Heart right ventricle (tissue), 16 donors: ENCODE data around the gene CREB5. TPM values are rescaled to one million over a fixed set of nuclear protein-coding genes. Genes with fewer than 3 reads are reported as not detected.
A peak's percentile ranks its signal among the peaks of the same experiment; 100 is the strongest.

ENCODE experiments used
- ATAC-seq, 8 donors: fragments of 200-7000 bp; cut with Tn5 transposase; one replicate each; pipeline ENCODE4 v1.9.1; 2020; ENCODE audit warnings: mild to moderate bottlenecking in 8 of 8, moderate library complexity in 8 of 8, moderate number of reproducible peaks in 1 of 8
- DNase-seq, 2 donors: peaks; one replicate each; pipeline ENCODE4 v3.0.0-alpha.2; 2020
- H3K27ac ChIP-seq, 10 donors: fragments of 200-600 bp; sonication (generic) in 2 of 10; one replicate each; pipeline versions ENCODE4 v1.5.0 to v1.8.0; 2020 to 2022; ENCODE audit warnings: mild to moderate bottlenecking in 3 of 10
- H3K27me3 ChIP-seq, 7 donors: fragments of 200-600 bp; one replicate each; pipeline ENCODE4 v1.8.0; 2021 to 2022; ENCODE audit warnings: mild to moderate bottlenecking in 2 of 7
- H3K36me3 ChIP-seq, 9 donors: fragments of 200-600 bp; sonication (generic) in 1 of 9; one replicate each; pipeline versions ENCODE4 v1.5.0 to v1.8.0; 2020 to 2022; ENCODE audit warnings: mild to moderate bottlenecking in 2 of 9
- H3K4me1 ChIP-seq, 9 donors: fragments of 200-600 bp; sonication (generic) in 1 of 9; one replicate each; pipeline versions ENCODE4 v1.5.0 to v1.8.0; 2020 to 2022; ENCODE audit warnings: mild to moderate bottlenecking in 4 of 9
- H3K4me3 ChIP-seq, 10 donors: fragments of 200-600 bp; sonication (generic) in 2 of 10; one replicate each; pipeline versions ENCODE4 v1.5.0 to v1.8.0; 2020 to 2022; ENCODE audit warnings: mild to moderate bottlenecking in 7 of 10, moderate library complexity in 2 of 10
- H3K9me3 ChIP-seq, 11 donors: fragments of 200-600 bp in 10 of 11; sonication (generic) in 2 of 11; one replicate each; pipeline versions ENCODE4 v1.5.0 to v1.8.0; 2013 to 2022; ENCODE audit warnings: mild to moderate bottlenecking in 2 of 11, control low read depth in 1 of 11, moderate library complexity in 1 of 11
- WGBS, 2 donors: extraction: QIAGEN DNeasy Blood & Tissue Kit; methylation state at CpG; one replicate each; pipeline ENCODE4 v1.1.7; 2013; ENCODE audit warnings: inconsistent platforms in 1 of 2; 5-methylcytosine and 5-hydroxymethylcytosine counted together
- intact Hi-C, 10 donors: fragments of 100-400 bp; cut with DNase I; formaldehyde crosslinking; loops; one replicate each; pipeline versions ENCODE4 v1.11.1 to v1.14.2; 2022
- polyA plus RNA-seq, 2 donors: library from polyadenylated mRNA; stranded (reverse); fragments of 200-250 nt; gene quantifications; one replicate each; pipeline ENCODE4 v1.2.3, GENCODE V29; 2013
- total RNA-seq, 10 donors: library from RNA; stranded (reverse); fragmentation: NEBNext Ultra II Directional in 3 of 10; extraction: Animal tissue kit (Norgen Biotek cat#: 25700) in 3 of 10; gene quantifications; one replicate each; pipeline versions ENCODE4 v1.2.1 to v1.2.4, GENCODE V29; 2021 to 2023
- TF ChIP-seq, protein P1 (sequence below), 9 donors: fragments of 200-600 bp; sonication (generic) in 2 of 9; IDR thresholded peaks; one replicate each; pipeline versions ENCODE4 v1.5.0 to v1.8.0; 2021 to 2022; ENCODE audit warnings: antibody characterized with exemption in 9 of 9, mild to moderate bottlenecking in 5 of 9, moderate library complexity in 1 of 9
- donor health status: Arrhythmogenic right ventricular cardiomyopathy.
- donor health status: ischemic (EF 13 %, LVEDD 7.1; RV severe dilation, severe dysfunction).
- donor health status: healthy with polysubstance abuse.
- donor health status: DM: no; HTN: yes; CAD: no.
- donor health status: DM: no; HTN: no; CAD: no.
- donor health status: ischemic (EF 25% LVEDD 6.9; RV normal size, moderate dysfunction).
- donor health status: ischemic (EF 25% LVEDD 5.7; RV mildly dilated, moderate dysfunction).
- donor health status: healthy.
- donor health status: DM: yes; HTN: yes; CAD: no.
- donor health status: Ischemic cardiomyopathy.
- donor health status: ischemic (EF 35%, LVEDD 5.7; RV mildly dilated, moderate dysfunction).
- donor health status: nonischemic (EF 11% LVEDD 7.7; RV severe dilation, severe dysfunction).
- donor health status: DM: yes; HTN: yes; CAD: no.
- donor health status: PGD.
- donor health status: ischemic (EF 29% LVEDD 5.4; RV normal size, mild dysfunction).
- donor health status: nonischemic (EF 23%, LVEDD 6.1; RV moderate dilation, normal function).

Gene CREB5
- total and polyA plus RNA-seq, 12 donors, result 4.7 to 170 (median 19.0) TPM

DNA sequence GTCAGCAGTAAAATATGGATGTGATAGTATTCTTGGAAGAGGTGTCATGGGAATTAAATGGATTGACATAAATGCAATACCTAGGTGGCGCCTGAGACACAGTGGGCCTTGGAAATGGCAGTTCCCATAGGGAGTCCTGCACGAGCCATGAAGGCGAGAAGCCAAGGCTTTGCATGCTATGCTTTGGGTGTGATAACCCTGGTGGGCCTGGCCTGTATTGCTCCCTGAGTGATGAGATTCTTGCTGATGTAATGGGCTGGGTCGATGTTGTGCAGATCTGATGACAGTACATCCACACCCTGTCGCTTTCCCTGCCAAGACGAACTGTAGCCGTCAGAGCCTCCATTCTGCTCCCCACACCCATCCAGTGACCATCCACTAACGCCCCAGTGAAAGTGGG lies 46.4 kb downstream of the CREB5 start:
- H3K4me1 ChIP-seq, result no peaks in the 10 kb centered on the region
- peak in 4 of 8 donors; percentile 52 to 77 (median 59) for ATAC-seq
- no peak for DNase-seq
- H3K36me3 ChIP-seq, result no peaks in the 10 kb centered on the region
- peaks cover 0 to 6% (median 0%) of the 10 kb centered on the region in 11 donors for H3K9me3 ChIP-seq
- TF ChIP-seq, protein P1, sequence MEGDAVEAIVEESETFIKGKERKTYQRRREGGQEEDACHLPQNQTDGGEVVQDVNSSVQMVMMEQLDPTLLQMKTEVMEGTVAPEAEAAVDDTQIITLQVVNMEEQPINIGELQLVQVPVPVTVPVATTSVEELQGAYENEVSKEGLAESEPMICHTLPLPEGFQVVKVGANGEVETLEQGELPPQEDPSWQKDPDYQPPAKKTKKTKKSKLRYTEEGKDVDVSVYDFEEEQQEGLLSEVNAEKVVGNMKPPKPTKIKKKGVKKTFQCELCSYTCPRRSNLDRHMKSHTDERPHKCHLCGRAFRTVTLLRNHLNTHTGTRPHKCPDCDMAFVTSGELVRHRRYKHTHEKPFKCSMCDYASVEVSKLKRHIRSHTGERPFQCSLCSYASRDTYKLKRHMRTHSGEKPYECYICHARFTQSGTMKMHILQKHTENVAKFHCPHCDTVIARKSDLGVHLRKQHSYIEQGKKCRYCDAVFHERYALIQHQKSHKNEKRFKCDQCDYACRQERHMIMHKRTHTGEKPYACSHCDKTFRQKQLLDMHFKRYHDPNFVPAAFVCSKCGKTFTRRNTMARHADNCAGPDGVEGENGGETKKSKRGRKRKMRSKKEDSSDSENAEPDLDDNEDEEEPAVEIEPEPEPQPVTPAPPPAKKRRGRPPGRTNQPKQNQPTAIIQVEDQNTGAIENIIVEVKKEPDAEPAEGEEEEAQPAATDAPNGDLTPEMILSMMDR (IDR thresholded peaks at IDR 0.05), result no peak
- 66 to 74% methylated on average over 8 of the region's 8 CpGs for WGBS, 2 donors
- intact Hi-C loops, result no loop called here
- no peak overlapping the region for H3K4me3 ChIP-seq
- no peak overlapping the region for H3K27ac ChIP-seq
- no peaks in the 10 kb centered on the region for H3K27me3 ChIP-seq

DNA sequence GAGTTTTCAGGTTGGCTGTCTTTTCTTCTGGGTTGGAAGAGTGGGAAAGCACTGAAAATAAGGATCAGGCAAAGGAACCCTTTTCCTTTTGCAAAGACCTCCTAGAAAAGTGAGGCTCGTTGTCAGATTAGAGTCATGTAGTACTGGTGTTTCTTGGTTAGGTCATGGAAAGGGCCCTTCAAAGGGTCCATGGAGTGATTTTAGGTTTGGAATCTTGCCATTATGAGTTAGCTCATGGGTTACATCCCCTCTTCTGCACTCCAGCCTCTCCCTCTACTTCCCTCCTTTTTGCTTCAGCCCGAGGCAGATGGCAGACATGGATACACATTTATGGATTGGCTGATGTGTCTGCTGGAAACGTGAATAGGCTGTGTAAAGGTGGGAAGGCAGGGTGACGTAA lies 47.0 kb downstream of the CREB5 start:
- DNase-seq, result no peak
- no peak for ATAC-seq
- TF ChIP-seq, protein P1 (IDR thresholded peaks at IDR 0.05), result no peak
- Histone ChIP-seq H3K9me3 (peaks cover 0 to 6% (median 0%) of the 10 kb centered on the region in 11 donors), H3K27ac (no peak overlapping the region), H3K36me3 (no peaks in the 10 kb centered on the region), H3K4me1 (no peaks in the 10 kb centered on the region), H3K27me3 (no peaks in the 10 kb centered on the region), H3K4me3 (no peak overlapping the region)
- intact Hi-C loops, result no loop called here
- WGBS, 2 donors, result 90 to 93% methylated on average over 4 of the region's 4 CpGs

DNA sequence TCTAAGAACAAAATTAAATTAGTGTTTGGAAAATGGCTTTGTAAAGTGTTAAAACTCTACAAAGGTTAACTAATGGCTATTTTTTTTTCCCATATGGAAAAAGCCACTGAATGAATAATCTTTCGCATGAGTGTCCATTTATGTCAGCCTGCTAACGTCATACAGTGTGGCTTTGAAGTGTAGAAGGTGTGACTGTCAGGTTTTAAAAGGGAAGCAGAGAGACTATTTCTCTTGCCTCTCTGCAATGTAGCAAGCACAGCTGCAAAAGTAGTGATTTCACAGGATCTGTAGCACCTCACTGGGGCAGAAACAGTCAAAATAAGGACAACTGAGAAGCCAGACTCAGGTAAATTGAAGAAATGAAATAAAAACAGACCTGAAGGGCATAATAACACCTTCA lies 53.4 kb downstream of the CREB5 start:
- TF ChIP-seq, protein P1 (IDR thresholded peaks at IDR 0.05), result no peak
- no peaks in the 10 kb centered on the region for H3K36me3 ChIP-seq
- 91 to 94% methylated on average over 2 of the region's 2 CpGs for WGBS, 2 donors
- H3K4me1 ChIP-seq, result no peaks in the 10 kb centered on the region
- no peaks in the 10 kb centered on the region for H3K27me3 ChIP-seq
- H3K27ac ChIP-seq, result no peak overlapping the region
- no peak overlapping the region for H3K4me3 ChIP-seq
- no peak for ATAC-seq
- H3K9me3 ChIP-seq, result peaks cover 0 to 6% (median 0%) of the 10 kb centered on the region in 11 donors
- intact Hi-C loops, result no loop called here
- no peak for DNase-seq

DNA sequence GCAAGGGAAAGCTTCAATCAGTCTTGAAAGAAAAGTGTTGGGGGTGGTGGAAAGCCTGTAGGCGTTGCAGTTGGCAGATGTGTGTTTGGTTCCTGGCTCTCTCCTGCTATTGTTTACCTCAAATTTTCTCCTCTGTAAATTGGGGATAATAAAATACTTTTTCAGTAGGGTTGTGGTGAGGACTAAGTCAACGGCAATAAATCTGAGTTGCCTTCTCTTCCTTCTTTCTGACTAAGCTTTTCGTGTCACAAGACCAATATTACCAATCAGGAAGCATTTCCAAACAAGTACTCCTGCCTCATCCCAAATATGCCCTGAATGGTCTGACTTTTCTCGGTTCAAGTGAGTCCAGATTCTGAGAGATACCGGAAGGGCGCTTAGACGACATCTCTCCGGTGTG lies 54.0 kb downstream of the CREB5 start:
- no peak overlapping the region for H3K4me3 ChIP-seq
- peaks cover 0 to 6% (median 0%) of the 10 kb centered on the region in 11 donors for H3K9me3 ChIP-seq
- TF ChIP-seq, protein P1 (IDR thresholded peaks at IDR 0.05), result no peak
- 84 to 91% methylated on average over 8 of the region's 8 CpGs for WGBS, 2 donors
- intact Hi-C loops, result no loop called here
- H3K27me3 ChIP-seq, result no peaks in the 10 kb centered on the region
- H3K27ac ChIP-seq, result no peak overlapping the region
- no peaks in the 10 kb centered on the region for H3K36me3 ChIP-seq
- ATAC-seq, result no peak
- DNase-seq, result no peak
- no peaks in the 10 kb centered on the region for H3K4me1 ChIP-seq
